Retina (tissue), 1 donor: Measurements from ENCODE around the gene WNT3A.

ENCODE experiments used
- DNase-seq: peaks from one replicate; pipeline ENCODE4 v3.0.0-alpha.2; 2016

WNT3A gene

DNA sequence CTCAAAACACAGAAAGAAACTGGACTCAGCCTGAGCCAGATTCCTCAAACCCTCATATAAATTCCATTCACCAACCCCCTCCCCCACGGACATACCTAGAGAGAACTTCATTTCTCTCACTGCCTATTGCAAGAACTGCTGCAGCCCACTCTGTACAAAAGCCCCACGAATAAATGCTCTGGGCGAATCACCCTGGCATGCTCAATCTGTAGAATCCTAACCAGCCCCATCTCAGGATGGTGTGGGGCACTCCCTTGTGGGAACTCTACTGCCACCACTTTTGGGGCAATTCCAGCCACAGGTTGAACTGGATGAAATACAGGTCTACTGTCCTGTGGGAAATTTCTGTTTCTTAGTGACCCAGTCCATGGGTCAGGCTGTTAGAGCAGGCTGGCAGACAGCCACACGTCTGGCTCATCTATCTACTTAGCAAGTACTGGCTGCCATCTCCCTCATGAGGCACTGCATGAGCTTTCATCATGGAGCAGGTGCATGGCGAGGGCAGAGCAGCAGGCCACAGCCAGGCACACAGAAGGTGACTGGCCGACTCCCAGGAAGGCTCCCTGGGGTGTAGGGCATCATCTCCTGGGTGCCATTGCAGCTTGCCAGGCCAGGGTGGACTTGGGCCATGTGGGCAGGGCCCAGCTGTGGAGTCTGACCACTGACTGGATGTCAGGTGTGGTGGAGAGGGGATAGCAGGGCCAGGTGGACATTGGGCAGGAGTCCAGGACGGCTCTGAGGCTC, 97.9 kb downstream of the WNT3A start:
- DNase-seq, result no peak

- no peak for DNase-seq
Measured at GRCh38 chr1:228105270-228105995, 98.6 kb downstream of the WNT3A start.

DNA sequence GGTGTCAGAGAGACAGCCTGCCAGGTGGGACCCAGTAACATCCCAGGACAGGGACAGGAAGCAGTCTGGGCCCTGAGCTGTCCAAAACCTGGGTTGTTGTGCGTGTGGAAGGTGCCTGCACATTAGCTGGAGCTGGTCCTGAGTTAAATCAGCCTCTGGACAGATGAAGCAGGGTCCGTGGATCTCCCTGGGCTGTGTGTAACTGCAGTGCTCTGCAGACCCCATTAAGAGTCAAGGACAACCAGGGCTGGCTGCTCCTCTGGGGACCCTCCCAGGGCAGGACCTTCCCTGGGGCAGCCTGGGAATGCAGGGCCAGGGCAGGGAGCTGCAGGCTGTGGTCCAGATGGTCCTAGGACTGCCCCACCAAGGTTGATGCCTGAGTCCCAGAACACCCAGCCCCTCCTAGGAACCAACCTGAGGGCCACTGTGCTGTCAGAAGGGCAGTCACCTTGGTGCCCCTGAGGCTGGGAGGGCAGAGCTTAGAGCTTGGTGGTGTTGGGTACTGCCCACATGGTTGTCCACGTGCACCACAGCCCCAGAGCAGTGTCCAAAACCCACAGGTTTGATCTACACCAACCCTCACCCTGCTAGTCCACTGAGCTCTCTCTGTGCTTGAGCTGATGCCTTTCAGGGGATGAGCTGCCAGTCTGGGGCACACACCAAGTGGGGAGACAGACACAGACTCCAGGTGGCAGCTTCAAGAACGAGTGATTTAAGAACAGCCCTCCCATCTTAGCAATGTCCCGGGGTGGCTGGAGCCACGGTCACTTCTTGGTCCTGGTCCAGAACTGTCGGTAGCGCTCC, 99.4 kb downstream of the WNT3A start:
- no peak for DNase-seq

GRCh38 chr1:228106800-228107054, 99.9 kb downstream of the WNT3A start:
- no peak for DNase-seq

DNA sequence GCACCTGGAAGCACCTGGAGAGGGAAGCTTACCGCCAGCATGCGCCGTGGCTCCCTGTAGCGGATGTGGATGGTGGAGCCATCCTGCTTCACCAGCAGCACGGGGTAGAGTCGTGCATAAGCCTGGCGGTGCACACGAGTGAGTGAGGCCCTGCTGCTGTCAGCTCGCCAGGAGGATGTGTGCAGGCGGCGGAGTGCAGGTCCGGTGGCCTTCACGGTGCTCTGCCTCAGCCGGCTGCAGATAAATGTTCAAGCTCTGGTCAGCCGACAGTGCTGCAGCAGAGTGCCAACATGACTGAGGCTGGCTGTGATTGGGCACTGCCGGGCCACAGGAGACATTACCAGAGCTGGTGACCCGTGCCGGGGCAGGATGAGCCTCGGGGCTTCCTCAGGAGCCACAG, 100.8 kb downstream of the WNT3A start:
- no peak for DNase-seq

GRCh38 chr1:228108055-228108690, 101.4 kb downstream of the WNT3A start:
- DNase-seq, result no peak

DNA sequence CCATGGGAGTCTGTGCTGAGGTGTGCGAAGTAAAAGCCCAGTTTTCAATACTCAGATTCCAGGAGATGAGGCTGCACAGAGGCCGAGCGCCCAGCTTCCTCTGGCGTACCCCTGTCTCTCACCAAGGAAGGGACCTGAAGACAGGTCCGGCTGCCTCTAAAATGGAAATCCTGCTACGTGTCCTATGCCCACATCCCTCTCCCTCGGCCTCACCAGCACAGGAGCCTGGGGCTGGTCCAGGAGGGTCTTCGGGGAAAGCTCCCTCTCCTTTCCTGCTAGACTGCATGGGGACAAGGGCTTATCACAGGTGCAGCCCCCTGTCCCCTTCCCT, 101.9 kb downstream of the WNT3A start:
- no peak for DNase-seq

- peak; percentile 96 for DNase-seq
Measured at GRCh38 chr1:228109073-228109961, 102.5 kb downstream of the WNT3A start, which contains the start of gene MRPL55. MRPL55 (minus strand) TSS chr1:228109299; CDS start chr1:228108260, 1,039 bp downstream.

GRCh38 chr1:228109962-228110488, 103.2 kb downstream of the WNT3A start:
- DNase-seq, result no peak

- DNase-seq, result no peak
Measured at GRCh38 chr1:228110556-228110955, 103.8 kb downstream of the WNT3A start.
